Measurements from ENCODE around the gene POLR3H. TPM values are rescaled to one million over a fixed set of nuclear protein-coding genes. Genes with fewer than 3 reads are reported as not detected.
A peak's percentile ranks its signal among the peaks of the same experiment; 100 is the strongest.
"Not testable (repeated sequence)": the region's sequence is repeated elsewhere in the genome, so short reads cannot be mapped to it uniquely, and the experiment has no call there.

Gene POLR3H, protein sequence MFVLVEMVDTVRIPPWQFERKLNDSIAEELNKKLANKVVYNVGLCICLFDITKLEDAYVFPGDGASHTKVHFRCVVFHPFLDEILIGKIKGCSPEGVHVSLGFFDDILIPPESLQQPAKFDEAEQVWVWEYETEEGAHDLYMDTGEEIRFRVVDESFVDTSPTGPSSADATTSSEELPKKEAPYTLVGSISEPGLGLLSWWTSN
- total RNA-seq: 51.8 and 52.0 TPM in 2 replicates

DNA sequence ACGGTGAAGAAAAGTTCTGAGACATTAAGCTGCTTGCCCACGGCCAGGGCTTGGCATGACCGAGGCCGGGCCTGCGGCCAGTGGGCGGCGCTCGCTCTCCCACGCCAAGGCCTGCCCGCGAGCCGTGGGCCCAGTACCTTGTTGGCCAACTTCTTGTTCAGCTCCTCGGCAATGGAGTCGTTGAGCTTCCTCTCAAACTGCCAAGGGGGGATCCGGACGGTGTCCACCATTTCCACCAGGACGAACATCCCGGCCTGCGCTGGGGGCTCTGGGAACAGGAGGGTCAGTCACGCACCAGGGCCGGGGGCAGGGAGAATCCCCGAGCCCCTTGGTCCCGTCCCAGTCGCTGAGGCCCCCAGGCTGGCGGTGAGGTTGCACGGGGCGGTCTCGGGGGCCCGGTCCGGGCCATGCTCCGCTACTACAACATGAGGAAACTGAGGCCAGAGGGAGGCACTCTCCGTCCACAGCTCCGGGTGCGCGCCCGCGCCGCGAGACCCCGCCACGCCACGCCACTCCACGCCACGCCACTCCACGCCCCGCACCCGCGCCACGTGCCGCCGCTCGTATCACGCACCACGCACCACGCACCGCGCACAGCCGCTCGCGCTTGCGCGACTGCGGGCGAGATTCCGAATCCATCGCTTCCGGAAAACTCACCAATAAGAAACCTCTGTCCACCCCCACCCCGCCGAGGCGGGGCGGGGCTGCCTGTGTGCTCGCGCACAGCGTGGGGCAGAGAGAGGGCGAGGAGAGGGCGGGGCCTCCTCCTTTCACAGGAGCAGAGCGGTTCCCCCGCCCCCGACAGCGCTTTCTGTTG is at the start of gene POLR3H:
TSS of gene POLR3H (minus strand) at position 617 of the 817 bp plus-strand sequence. CDS start at position 248, 369 bp downstream.
- Mint-ChIP-seq H3K27me3 (ENCODE audit: insufficient read depth) (peaks cover 3% of the 10 kb centered on the region), H3K36me3 (ENCODE audit: low read depth) (peaks cover 4% of the 10 kb centered on the region), H3K9me3 (no peaks in the 10 kb centered on the region), H3K4me3 (peak within 1 kb of the TSS; percentile 93), H3K27ac (peak within 1 kb of the TSS; percentile 84), H3K4me1 (ENCODE audit: low read depth) (peaks cover 40% of the 10 kb centered on the region)
- intact Hi-C loops (cut with micrococcal nuclease): loop anchor here (1.0 kb wide), 5 partner anchors 46 to 258 kb away; partner anchors contain the start of genes DESI1, PHF5A, RANGAP1 and XRCC6
- DNase-seq (ENCODE audit: low spot score): peak; percentile 97

DNA sequence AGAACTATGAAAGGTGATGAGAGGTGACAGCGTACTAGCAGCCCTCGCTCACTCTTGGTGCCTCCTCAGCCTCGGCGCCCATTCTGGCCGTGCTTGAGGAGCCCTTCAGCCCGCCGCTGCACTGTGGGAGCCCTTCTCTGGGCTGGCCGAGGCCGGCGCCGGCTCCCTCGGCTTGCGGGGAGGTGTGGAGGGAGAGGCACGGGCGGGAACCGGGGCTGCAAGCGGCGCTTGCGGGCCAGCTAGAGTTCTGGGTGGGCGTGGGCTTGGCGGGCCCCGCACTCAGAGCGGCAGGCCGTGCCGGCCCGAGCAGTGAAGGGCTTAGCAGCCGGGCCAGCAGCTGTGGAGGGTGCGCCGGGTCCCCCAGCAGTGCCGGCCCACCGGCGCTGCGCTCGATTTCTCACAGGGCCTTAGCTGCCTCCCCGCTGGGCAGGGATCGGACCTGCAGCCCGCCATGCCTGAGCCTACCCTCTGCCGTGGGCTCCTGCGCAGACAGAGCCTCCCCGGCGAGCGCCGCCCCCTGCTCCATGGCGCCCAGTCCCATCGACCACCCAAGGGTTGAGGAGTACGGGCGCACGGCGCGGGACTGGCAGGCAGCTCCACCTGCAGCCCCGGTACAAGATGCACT is 49.2 kb upstream of the POLR3H start:
- H3K36me3 Mint-ChIP-seq (ENCODE audit: low read depth); H3K27ac Mint-ChIP-seq; intact Hi-C loops (cut with micrococcal nuclease); H3K9me3 Mint-ChIP-seq; H3K27me3 Mint-ChIP-seq (ENCODE audit: insufficient read depth); H3K4me3 Mint-ChIP-seq; DNase-seq (ENCODE audit: low spot score): not testable (repeated sequence)
- peaks cover 21% of the 10 kb centered on the region for H3K4me1 Mint-ChIP-seq (ENCODE audit: low read depth)

DNA sequence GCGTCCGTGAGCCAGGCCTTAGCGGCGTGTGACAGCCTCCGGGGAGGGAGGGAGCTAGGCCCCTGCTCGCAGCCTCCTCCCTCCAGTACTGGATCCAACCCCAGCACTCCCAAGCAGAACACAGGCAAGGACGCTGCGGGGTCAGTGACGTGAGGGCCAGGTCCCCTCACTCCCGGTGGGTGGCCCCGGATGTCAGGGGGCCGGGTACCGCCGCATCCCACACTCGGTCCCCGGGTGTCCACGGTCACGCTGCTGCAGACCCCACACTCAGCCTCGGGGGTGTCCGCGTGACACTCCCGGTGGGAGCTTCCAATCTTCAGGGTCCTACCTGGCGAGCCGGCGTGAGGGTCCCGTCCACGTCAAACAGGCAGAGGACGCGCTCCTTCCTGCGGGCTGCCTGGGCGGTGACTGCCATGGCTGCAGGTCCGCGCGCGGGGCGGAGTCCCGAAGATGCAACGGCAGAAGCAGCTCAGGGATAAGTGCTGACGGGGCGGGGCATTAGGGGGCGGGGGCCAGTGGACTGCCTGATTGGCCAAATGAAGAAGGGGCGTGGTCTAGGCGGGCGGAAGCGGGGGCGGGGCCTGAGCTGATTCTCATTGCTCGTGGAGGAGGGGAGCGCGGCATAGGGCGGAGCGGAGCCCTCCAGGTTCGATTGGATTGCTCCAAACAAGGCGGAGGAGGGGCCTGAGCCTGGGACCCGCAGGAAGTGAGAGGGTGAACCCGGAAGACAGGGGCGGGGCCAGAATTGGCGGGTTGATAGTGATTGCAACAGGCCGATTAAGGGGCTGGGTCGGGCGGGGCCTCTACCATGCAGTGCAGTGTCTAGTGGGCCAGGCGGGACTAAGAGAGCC is 45.3 kb upstream of the POLR3H start, which contains the start of gene PMM1:
TSS of gene PMM1 (minus strand) at position 450 of the 851 bp plus-strand sequence. CDS start at position 415, 35 bp downstream.
- DNase-seq (ENCODE audit: low spot score): peak; percentile 100
- peak within 1 kb of the TSS; percentile 92 for H3K4me3 Mint-ChIP-seq
- no peaks in the 10 kb centered on the region for H3K27me3 Mint-ChIP-seq (ENCODE audit: insufficient read depth)
- peaks cover 17% of the 10 kb centered on the region for H3K4me1 Mint-ChIP-seq (ENCODE audit: low read depth)
- intact Hi-C loops (cut with micrococcal nuclease): loop anchor here (1.0 to 5.0 kb wide), 9 partner anchors 14 to 304 kb away; partner anchors contain the start of genes ACO2, DESI1, POLR3H and TEF
- peak within 1 kb of the TSS; percentile 82 for H3K27ac Mint-ChIP-seq
- H3K9me3 Mint-ChIP-seq: no peaks in the 10 kb centered on the region
- H3K36me3 Mint-ChIP-seq (ENCODE audit: low read depth): no peaks in the 10 kb centered on the region

DNA sequence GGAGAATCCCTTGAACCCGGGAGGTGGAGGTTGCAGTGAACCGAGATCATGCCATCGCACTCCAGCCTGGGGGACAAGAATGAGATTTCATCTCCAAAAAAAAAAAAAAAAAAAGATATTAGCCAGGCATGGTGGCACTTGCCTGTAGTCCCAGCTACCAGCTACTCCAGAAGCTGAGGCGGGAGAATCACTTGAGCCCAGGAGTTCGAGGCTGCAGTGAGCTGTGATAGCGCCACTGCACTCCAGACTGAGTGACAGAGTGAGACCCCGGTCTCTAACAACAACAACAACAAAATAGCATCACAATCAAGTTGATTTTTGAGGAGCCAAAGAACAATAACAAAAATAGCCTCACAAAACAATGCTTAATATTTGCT is 43.1 kb upstream of the POLR3H start:
- peak overlapping the region; percentile 92 for H3K4me3 Mint-ChIP-seq
- no peaks in the 10 kb centered on the region for H3K9me3 Mint-ChIP-seq
- intact Hi-C loops (cut with micrococcal nuclease): loop anchor here (5.0 kb wide), 1 partner anchor 185 kb away; no protein-coding TSS in a partner anchor
- no peak overlapping the region for H3K27ac Mint-ChIP-seq
- H3K4me1 Mint-ChIP-seq (ENCODE audit: low read depth): peaks cover 17% of the 10 kb centered on the region
- H3K36me3 Mint-ChIP-seq (ENCODE audit: low read depth): peaks cover 5% of the 10 kb centered on the region
- H3K27me3 Mint-ChIP-seq (ENCODE audit: insufficient read depth): no peaks in the 10 kb centered on the region
- DNase-seq (ENCODE audit: low spot score): no peak

DNA sequence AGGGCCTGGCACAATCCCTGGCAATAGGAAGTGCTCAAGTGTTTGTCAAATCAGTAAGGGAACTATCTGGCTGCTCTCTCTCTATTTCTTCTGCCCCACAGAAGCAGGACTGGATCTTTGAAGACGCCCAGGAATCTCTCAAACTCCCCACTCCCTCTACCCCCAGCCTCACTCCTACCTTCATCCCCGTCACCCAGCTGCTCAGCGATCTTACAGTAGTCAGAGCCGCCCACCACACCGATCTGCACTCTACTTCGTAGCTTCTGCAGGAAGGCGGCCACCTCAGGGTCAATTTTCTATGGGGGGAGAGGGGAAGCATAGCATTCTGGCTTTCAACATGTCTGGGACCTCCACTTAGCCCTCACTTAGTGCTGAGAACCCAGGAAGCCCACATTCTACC is 41.6 kb upstream of the POLR3H start:
- no peaks in the 10 kb centered on the region for H3K27me3 Mint-ChIP-seq (ENCODE audit: insufficient read depth)

DNA sequence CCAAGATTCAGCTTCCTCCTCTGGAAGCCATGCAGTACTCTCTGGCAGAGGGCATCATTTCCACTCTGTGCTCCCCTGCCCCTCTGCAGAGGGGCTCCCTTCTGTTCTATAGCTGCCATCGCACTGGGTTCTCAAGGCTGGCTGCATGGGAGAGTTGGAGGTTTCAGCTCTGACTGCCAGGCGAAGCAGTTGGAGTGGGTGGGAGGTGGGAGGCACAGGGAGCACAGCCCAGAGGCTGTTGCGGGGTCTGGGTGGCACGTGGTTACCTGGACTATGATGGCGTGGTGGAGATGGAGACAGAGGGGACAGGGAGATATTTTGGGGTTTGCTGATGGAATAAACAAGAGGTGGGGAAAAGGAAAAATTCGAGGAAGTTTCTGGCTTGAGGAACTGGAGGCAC is 40.6 kb upstream of the POLR3H start:
- Mint-ChIP-seq H3K4me1 (ENCODE audit: low read depth) (peaks cover 17% of the 10 kb centered on the region), H3K4me3 (no peak overlapping the region), H3K9me3 (no peaks in the 10 kb centered on the region), H3K36me3 (ENCODE audit: low read depth) (peaks cover 5% of the 10 kb centered on the region), H3K27ac (peak overlapping the region; percentile 4), H3K27me3 (ENCODE audit: insufficient read depth) (no peaks in the 10 kb centered on the region)
- no peak for DNase-seq (ENCODE audit: low spot score)
- intact Hi-C loops (cut with micrococcal nuclease): loop anchor here (5.0 kb wide), 1 partner anchor 183 kb away; no protein-coding TSS in a partner anchor

More for the DNA sequence above, 41.6 kb upstream of the POLR3H start:
- peaks cover 17% of the 10 kb centered on the region for H3K4me1 Mint-ChIP-seq (ENCODE audit: low read depth)
- no peak overlapping the region for H3K27ac Mint-ChIP-seq
- no peak for DNase-seq (ENCODE audit: low spot score)
- no peak overlapping the region for H3K4me3 Mint-ChIP-seq
- H3K36me3 Mint-ChIP-seq (ENCODE audit: low read depth): peaks cover 5% of the 10 kb centered on the region
- intact Hi-C loops (cut with micrococcal nuclease): loop anchor here (5.0 kb wide), 1 partner anchor 184 kb away; no protein-coding TSS in a partner anchor
- no peaks in the 10 kb centered on the region for H3K9me3 Mint-ChIP-seq

DNA sequence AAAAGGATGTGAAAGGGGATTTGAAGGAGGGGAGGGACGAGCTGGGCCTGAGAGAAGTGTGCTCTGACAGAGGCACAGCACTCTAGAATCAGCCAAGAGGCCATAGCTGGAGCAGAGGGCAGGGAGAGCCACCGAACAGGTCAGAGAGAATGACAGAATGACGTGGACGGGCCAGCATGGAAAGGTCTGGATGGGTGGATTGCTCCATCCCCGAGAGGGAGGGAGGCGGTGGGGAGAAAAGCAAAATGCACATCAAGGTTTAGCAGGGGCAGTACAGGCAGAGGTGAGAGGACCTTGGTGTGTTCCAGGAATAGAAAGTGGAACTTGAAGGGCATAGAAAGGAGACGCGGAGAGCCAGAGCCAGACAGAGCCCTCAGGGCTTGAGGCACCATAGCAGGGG is 38.4 kb upstream of the POLR3H start:
- H3K9me3 Mint-ChIP-seq: no peaks in the 10 kb centered on the region
- no peak overlapping the region for H3K27ac Mint-ChIP-seq
- no peak for DNase-seq (ENCODE audit: low spot score)
- no peak overlapping the region for H3K4me3 Mint-ChIP-seq
- H3K27me3 Mint-ChIP-seq (ENCODE audit: insufficient read depth): no peaks in the 10 kb centered on the region
- H3K4me1 Mint-ChIP-seq (ENCODE audit: low read depth): peaks cover 3% of the 10 kb centered on the region
- intact Hi-C loops (cut with micrococcal nuclease): no loop called here
- H3K36me3 Mint-ChIP-seq (ENCODE audit: low read depth): peaks cover 8% of the 10 kb centered on the region

DNA sequence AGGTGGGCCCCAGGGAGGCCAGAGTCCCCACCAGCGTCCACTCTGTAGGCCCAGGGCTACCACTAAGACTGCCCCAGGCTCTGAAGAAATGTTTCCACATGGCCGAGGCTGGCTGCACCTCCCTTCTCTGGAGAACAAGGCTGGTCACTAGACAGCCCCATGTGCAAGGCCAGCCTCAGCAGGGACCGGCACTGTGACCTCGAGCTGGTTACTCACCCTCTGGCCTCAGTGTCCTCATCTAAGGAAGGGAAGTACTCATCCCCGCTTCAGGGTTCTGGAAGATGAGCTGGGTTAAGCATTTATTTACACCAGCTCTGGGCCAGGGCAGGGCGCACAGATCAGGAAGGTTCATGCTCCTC is 35.7 kb upstream of the POLR3H start:
- Mint-ChIP-seq H3K9me3 (no peaks in the 10 kb centered on the region), H3K4me1 (ENCODE audit: low read depth) (no peaks in the 10 kb centered on the region), H3K27me3 (ENCODE audit: insufficient read depth) (no peaks in the 10 kb centered on the region), H3K27ac (no peak overlapping the region), H3K36me3 (ENCODE audit: low read depth) (peaks cover 11% of the 10 kb centered on the region), H3K4me3 (no peak overlapping the region)
- intact Hi-C loops (cut with micrococcal nuclease): no loop called here
- no peak for DNase-seq (ENCODE audit: low spot score)

DNA sequence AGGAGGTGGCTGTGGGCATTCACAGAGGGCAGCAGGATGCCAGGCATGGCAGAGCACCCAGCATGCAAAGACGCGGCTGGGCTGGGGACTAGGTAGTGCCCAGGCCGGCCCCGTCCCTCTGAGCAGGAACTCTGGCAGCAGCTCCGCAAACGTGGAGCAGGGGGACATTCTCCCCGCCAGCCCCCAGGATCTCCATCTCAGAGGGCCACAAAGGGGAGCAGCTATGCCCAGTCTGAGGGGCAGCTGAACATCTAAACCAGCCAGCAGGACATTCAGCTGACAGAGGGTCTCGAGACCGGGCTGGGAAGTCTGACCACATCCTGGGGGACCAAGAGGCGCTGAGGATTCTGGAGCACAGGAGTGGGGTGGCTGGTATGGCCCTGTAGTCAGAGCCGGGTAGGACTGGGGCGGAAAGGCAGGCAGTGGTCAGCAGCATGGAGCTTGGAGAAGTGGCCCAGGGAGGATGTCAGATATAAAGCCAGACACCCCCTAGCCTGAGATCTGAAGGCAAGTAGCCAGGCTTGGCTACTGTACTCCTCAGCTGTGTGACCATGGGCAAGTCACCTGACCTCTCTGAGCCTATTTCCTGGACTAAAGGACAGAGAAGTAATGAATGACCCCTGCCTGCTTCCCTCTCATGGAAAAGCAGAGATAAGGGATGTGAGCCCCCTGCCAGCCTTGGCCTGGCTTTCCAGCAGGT is 35.2 kb upstream of the POLR3H start:
- no peaks in the 10 kb centered on the region for H3K4me1 Mint-ChIP-seq (ENCODE audit: low read depth)

DNA sequence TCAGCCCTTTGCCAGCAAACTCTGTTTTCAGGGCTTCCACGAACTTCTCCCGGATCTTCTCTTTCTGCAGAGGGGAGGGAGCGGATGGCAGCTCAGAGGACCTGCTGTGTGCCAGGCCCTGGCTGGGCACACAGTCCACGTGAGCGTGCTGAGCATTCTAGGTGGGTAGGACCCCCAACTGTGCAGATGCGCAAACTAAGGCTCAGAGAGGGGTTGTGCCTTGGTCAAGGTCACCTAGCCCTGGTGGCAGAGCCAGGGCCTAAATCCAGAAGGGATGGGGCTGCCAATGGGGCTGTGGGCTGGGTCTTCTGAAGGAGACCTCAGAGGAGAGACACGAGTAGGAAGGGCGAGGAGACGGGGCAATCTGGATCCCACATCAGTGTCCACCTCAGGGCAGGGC is 34.5 kb upstream of the POLR3H start:
- peaks cover 8% of the 10 kb centered on the region for H3K36me3 Mint-ChIP-seq (ENCODE audit: low read depth)
- H3K4me1 Mint-ChIP-seq (ENCODE audit: low read depth): no peaks in the 10 kb centered on the region
- no peaks in the 10 kb centered on the region for H3K27me3 Mint-ChIP-seq (ENCODE audit: insufficient read depth)
- no peaks in the 10 kb centered on the region for H3K9me3 Mint-ChIP-seq
- no peak for DNase-seq (ENCODE audit: low spot score)
- no peak overlapping the region for H3K27ac Mint-ChIP-seq
- intact Hi-C loops (cut with micrococcal nuclease): no loop called here
- H3K4me3 Mint-ChIP-seq: no peak overlapping the region

More for the DNA sequence above, 35.2 kb upstream of the POLR3H start:
- Mint-ChIP-seq H3K36me3 (ENCODE audit: low read depth) (peaks cover 10% of the 10 kb centered on the region), H3K4me3 (no peak overlapping the region), H3K9me3 (no peaks in the 10 kb centered on the region), H3K27me3 (ENCODE audit: insufficient read depth) (no peaks in the 10 kb centered on the region), H3K27ac (no peak overlapping the region)
- intact Hi-C loops (cut with micrococcal nuclease): no loop called here
- no peak for DNase-seq (ENCODE audit: low spot score)

DNA sequence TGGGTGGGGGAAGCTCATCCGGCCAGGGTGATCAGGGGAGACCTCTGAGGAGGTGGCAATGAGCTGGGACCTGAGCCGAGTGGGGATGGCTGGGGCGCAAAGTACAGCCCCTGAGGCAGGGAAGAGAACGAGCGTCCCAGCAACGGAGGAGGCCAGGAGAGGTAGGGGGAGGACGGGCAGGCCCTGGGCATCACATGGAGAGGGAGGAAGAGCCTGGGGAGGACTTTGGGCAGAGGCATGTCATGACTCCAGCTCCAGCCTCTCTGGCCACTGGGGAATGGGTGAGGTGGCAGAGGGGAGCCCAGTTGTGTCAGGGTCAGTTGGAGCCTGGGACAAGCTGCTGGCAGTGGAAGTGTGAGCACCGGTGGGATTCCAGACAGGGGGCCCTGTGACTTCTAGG is 33.8 kb upstream of the POLR3H start:
- Mint-ChIP-seq H3K4me1 (ENCODE audit: low read depth) (no peaks in the 10 kb centered on the region), H3K9me3 (no peaks in the 10 kb centered on the region), H3K27me3 (ENCODE audit: insufficient read depth) (no peaks in the 10 kb centered on the region), H3K4me3 (no peak overlapping the region), H3K36me3 (ENCODE audit: low read depth) (peaks cover 8% of the 10 kb centered on the region), H3K27ac (no peak overlapping the region)
- DNase-seq (ENCODE audit: low spot score): no peak
- intact Hi-C loops (cut with micrococcal nuclease): no loop called here

DNA sequence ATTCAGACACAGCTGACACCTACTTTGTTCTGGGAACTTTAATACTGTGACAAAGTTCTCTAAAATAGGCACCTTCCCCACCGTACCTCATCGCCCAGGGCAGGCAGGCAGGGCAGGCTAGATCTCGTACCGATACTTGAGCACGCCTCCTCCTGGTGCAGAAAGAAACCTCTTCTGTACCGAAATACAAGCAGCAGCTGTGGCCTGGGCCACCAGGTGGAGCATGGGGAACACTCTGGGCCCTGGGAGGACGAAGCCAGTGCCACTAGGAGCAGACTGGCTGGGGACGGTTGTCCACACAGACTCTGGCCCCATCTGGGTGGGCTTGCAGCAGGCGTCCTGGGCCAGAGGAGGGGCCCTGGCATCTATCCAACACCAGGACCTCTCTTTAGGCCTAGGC is 32.6 kb upstream of the POLR3H start:
- no peaks in the 10 kb centered on the region for H3K27me3 Mint-ChIP-seq (ENCODE audit: insufficient read depth)
- H3K27ac Mint-ChIP-seq: no peak overlapping the region
- no peaks in the 10 kb centered on the region for H3K9me3 Mint-ChIP-seq
- H3K4me3 Mint-ChIP-seq: no peak overlapping the region
- DNase-seq (ENCODE audit: low spot score): peak; percentile 22
- peaks cover 5% of the 10 kb centered on the region for H3K36me3 Mint-ChIP-seq (ENCODE audit: low read depth)
- intact Hi-C loops (cut with micrococcal nuclease): no loop called here
- H3K4me1 Mint-ChIP-seq (ENCODE audit: low read depth): no peaks in the 10 kb centered on the region

All from activated T-helper 1 cell treated with anti-CD3 and anti-CD28 coated beads, Interleukin-12 subunit alpha, Interleukin-12 subunit beta, Interleukin-2, Interleukin-4 antibody, amounts not matched to agents 30 ng/mL and 10 ng/mL and 1 ng/mL, durations not matched to agents 14 hours and 24 hours and 36 hours (primary cell).